SK-N-SH (cell line): ENCODE data around the gene CDK6. TPM values are rescaled to one million over a fixed set of nuclear protein-coding genes. Genes with fewer than 3 reads are reported as not detected.

Experiments used
- CTCF ChIA-PET: fragments of 300-600, 350-600 bp; formaldehyde crosslinking; extraction: SDS; loops from one replicate; lab custom pipeline; 2021; lab: Yijun Ruan, JAX
- POLR2A ChIA-PET: fragments of 350-600 bp; sonication (Branson Sonifier 250); formaldehyde crosslinking; extraction: SDS; loops from one replicate; lab custom pipeline; 2020; ENCODE audit warnings: antibody characterized with exemption, inconsistent platforms; lab: Yijun Ruan, JAX
- DNase-seq: peaks from one replicate; pipeline ENCODE4 v3.0.0; 2012
- H2AFZ ChIP-seq: fragments of 200-600 bp; sonication (generic); 2 replicates; pipeline ENCODE4 v1.8.1; 2016; ENCODE audit warnings: antibody characterized with exemption, mild to moderate bottlenecking, low read depth
- H3F3A ChIP-seq: fragments of 200-600 bp; sonication (generic); replicated peaks from 2 replicates; pipeline ENCODE3; 2016; ENCODE audit warnings: antibody characterized with exemption, mild to moderate bottlenecking; ENCODE audit not compliant: insufficient read depth
- H3K27ac ChIP-seq, 2 experiments: fragments of 200-500 bp in 1 of 2; fragments of 200-600 bp in 1 of 2; sonication (Bioruptor generic) in 1 of 2; sonication (generic), shearing (Covaris generic) in 1 of 2; 2 replicates each; pipeline versions ENCODE4 v1.5.1 to v1.6.1; 2014 to 2016; ENCODE audit warnings: low read depth in 2 of 2, inconsistent platforms in 1 of 2, low read length in 1 of 2, mild to moderate bottlenecking in 1 of 2, mixed read lengths in 1 of 2
- H3K27me3 ChIP-seq: fragments of 200-600 bp; sonication (generic), shearing (Covaris generic); 2 replicates; pipeline ENCODE4 v1.6.1; 2016; ENCODE audit warnings: mixed run types; ENCODE audit not compliant: insufficient read depth
- H3K36me3 ChIP-seq, 2 experiments: fragments of 200-500 bp in 1 of 2; fragments of 200-600 bp in 1 of 2; sonication (Bioruptor generic) in 1 of 2; sonication (generic) in 1 of 2; replicated peaks in 1 of 2; 2 replicates each; pipeline versions ENCODE3 to v1.5.1; 2014 to 2016; ENCODE audit warnings: low read length in 1 of 2, mild to moderate bottlenecking in 1 of 2; ENCODE audit not compliant: insufficient read depth in 2 of 2, control insufficient read depth in 1 of 2
- H3K4me1 ChIP-seq, 2 experiments: fragments of 200-500 bp in 1 of 2; fragments of 200-600 bp in 1 of 2; sonication (Bioruptor generic) in 1 of 2; sonication (generic), shearing (Covaris generic) in 1 of 2; 2 replicates each; pipeline versions ENCODE4 v1.5.1 to v1.6.1; 2014 to 2016; ENCODE audit warnings: low read depth in 1 of 2, low read length in 1 of 2, mixed run types in 1 of 2; ENCODE audit not compliant: insufficient read depth in 2 of 2, control insufficient read depth in 1 of 2
- H3K4me2 ChIP-seq: fragments of 200-600 bp; sonication (generic), shearing (Covaris generic); 2 replicates; pipeline ENCODE4 v1.6.1; 2017; ENCODE audit warnings: mixed run types
- H3K4me3 ChIP-seq, 2 experiments: fragments of 200-500 bp in 1 of 2; fragments of 200-600 bp in 1 of 2; sonication (Bioruptor generic) in 1 of 2; sonication (generic), shearing (Covaris generic) in 1 of 2; 2 replicates each; pipeline versions ENCODE4 v1.5.1 to v1.8.1; 2014 to 2016; ENCODE audit warnings: low read depth in 2 of 2, inconsistent platforms in 1 of 2, low read length in 1 of 2, mild to moderate bottlenecking in 1 of 2, mixed read lengths in 1 of 2, moderate library complexity in 1 of 2
- H3K79me2 ChIP-seq: fragments of 200-600 bp; sonication (generic); 2 replicates; pipeline ENCODE4 v1.8.1; 2017; ENCODE audit warnings: mild to moderate bottlenecking; ENCODE audit not compliant: insufficient read depth
- H3K9ac ChIP-seq: fragments of 200-600 bp; sonication (generic); 2 replicates; pipeline ENCODE4 v1.6.1; 2017; ENCODE audit warnings: mixed run types
- H3K9me2 ChIP-seq: fragments of 200-600 bp; sonication (generic); 2 replicates; pipeline ENCODE4 v1.6.1; 2017; ENCODE audit warnings: mixed run types
- H3K9me3 ChIP-seq: fragments of 200-600 bp; sonication (generic); 2 replicates; pipeline ENCODE4 v1.6.1; 2017; ENCODE audit warnings: mixed run types, mild to moderate bottlenecking, moderate library complexity
- H4K20me1 ChIP-seq: fragments of 200-600 bp; sonication (generic); 2 replicates; pipeline ENCODE4 v1.6.1; 2017; ENCODE audit warnings: mild to moderate bottlenecking, mixed run types; ENCODE audit not compliant: insufficient read depth
- CHD2 ChIP-seq: fragments of 150-350 bp; IDR thresholded peaks from 2 replicates; pipeline ENCODE4 v1.6.1; 2018; ENCODE audit warnings: low read length; ENCODE audit not compliant: partially characterized antibody
- ELF1 ChIP-seq: IDR thresholded peaks from 2 replicates; pipeline ENCODE4 v1.4.0; 2012
- FOSL2 ChIP-seq: IDR thresholded peaks from 2 replicates; pipeline ENCODE4 v1.4.0; 2012; ENCODE audit warnings: low read depth, mild to moderate bottlenecking, moderate library complexity, borderline replicate concordance
- FOXJ3 ChIP-seq: sonication (generic); formaldehyde crosslinking; IDR thresholded peaks from 2 replicates; pipeline ENCODE4 v1.5.1; 2020; ENCODE audit warnings: mild to moderate bottlenecking, missing genetic modification reagents
- FOXM1 ChIP-seq: IDR thresholded peaks from 2 replicates; pipeline ENCODE4 v1.4.0; 2012; ENCODE audit warnings: low read depth, mild to moderate bottlenecking
- GABPA ChIP-seq: IDR thresholded peaks from 2 replicates; pipeline ENCODE4 v1.4.0; 2012; ENCODE audit warnings: low read depth, mild to moderate bottlenecking
- GATA2 ChIP-seq: sonication (generic); formaldehyde crosslinking; IDR thresholded peaks from 2 replicates; pipeline ENCODE4 v1.5.0; 2020; ENCODE audit warnings: mild to moderate bottlenecking, missing genetic modification reagents
- IRF3 ChIP-seq: fragments of 150-350 bp; IDR thresholded peaks from 2 replicates; pipeline ENCODE4 v1.6.1; 2016; ENCODE audit warnings: mild to moderate bottlenecking, low read depth, low read length
- MXI1 ChIP-seq: IDR thresholded peaks from 2 replicates; pipeline ENCODE4 v1.6.1; 2012; ENCODE audit warnings: mild to moderate bottlenecking, low read depth, low read length, improper control_type of control experiment
- NFIC ChIP-seq: IDR thresholded peaks from 2 replicates; pipeline ENCODE4 v1.4.0; 2012; ENCODE audit warnings: borderline replicate concordance
- NRF1 ChIP-seq: IDR thresholded peaks from 2 replicates; pipeline ENCODE4 v1.6.1; 2012; ENCODE audit warnings: low read depth, mild to moderate bottlenecking, low read length
- PBX3 ChIP-seq: IDR thresholded peaks from 2 replicates; pipeline ENCODE4; 2012
- RAD21 ChIP-seq: IDR thresholded peaks from 2 replicates; pipeline ENCODE4 v1.6.1; 2012; ENCODE audit warnings: mild to moderate bottlenecking, low read length
- RFX5 ChIP-seq: IDR thresholded peaks from 2 replicates; pipeline ENCODE4 v1.6.1; 2012; ENCODE audit warnings: mild to moderate bottlenecking, improper control_type of control experiment, low read length
- RXRA ChIP-seq: IDR thresholded peaks from 2 replicates; pipeline ENCODE4 v1.4.0; 2012; ENCODE audit warnings: low read depth, mild to moderate bottlenecking, borderline replicate concordance
- SIN3A ChIP-seq: IDR thresholded peaks from 2 replicates; pipeline ENCODE4 v1.6.1; 2012; ENCODE audit warnings: low read depth, mild to moderate bottlenecking, low read length, moderate library complexity, borderline replicate concordance
- SMC3 ChIP-seq: IDR thresholded peaks from 2 replicates; pipeline ENCODE4 v1.6.1; 2012; ENCODE audit warnings: low read depth, low read length, improper control_type of control experiment
- TCF12 ChIP-seq: IDR thresholded peaks from 2 replicates; pipeline ENCODE4 v1.4.0; 2012
- USF1 ChIP-seq: IDR thresholded peaks from 2 replicates; pipeline ENCODE4 v1.4.0; 2012; ENCODE audit warnings: low read depth, borderline replicate concordance
- WGBS: methylation state at CpG from one replicate; pipeline ENCODE4 v1.1.6; 2017; ENCODE audit warnings: low lambda C conversion rate; 5-methylcytosine and 5-hydroxymethylcytosine counted together
- polyA plus RNA-seq, 3 experiments: library from polyadenylated mRNA; depleted of rRNA; stranded (reverse); fragments of >200 nt; gene quantifications; 2 replicates each; pipeline ENCODE4 v1.2.3, GENCODE V29; 2012
- TF ChIP-seq, protein P1 (sequence below): fragments of 150-350 bp; IDR thresholded peaks from 2 replicates; pipeline ENCODE4 v1.6.1; 2017; ENCODE audit warnings: antibody characterized with exemption, low read length, low read depth, borderline replicate concordance
- TF ChIP-seq, protein P2 (sequence below): fragments of 200-600 bp; sonication (generic); IDR thresholded peaks from 2 replicates; pipeline ENCODE4 v1.6.1; 2017; ENCODE audit warnings: antibody characterized with exemption, mild to moderate bottlenecking, moderate library complexity

The CDK6 gene
- polyA plus RNA-seq, 1 of the 3 experiments (the other 2 are of a cell fraction), result 30.3 TPM

DNA sequence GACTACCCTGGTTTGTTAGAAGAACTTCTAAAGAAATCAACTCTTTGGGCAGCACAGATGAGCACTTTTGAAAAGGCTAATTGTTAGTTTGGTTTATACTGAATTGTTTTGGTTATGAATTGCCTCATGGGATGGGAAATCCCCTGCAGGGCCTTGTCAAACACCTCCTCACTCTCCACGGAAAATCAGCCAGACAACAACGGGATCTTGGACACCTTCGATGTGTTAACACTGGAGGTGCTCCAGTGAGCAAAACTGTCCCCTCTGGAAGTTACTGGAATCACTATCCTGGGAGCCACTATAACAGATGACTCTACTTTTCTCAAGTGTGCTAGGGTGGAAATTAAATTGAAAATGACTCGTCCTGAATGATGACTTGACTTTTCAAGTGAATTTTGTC lies 38.7 kb downstream of the CDK6 start:
- peak overlapping the region in 1 of 2 experiments; percentile 46; a peak in 3 of 4 replicates for H3K27ac ChIP-seq
- POLR2A ChIA-PET, result no interaction called here
- 85% methylated on average over 4 of the region's 4 CpGs for WGBS
- H3K9me2 ChIP-seq, result no peaks in the 10 kb centered on the region
- CTCF ChIA-PET, result interaction anchor here (1.0 kb wide), 1 partner anchor 8 kb away, joined by 4 read pairs; no protein-coding TSS in a partner anchor
- H3K4me1 ChIP-seq, result peaks cover 36 to 43% of the 10 kb centered on the region in 2 experiments
- no peak overlapping the region for H3K9ac ChIP-seq
- H4K20me1 ChIP-seq, result peaks cover 70% of the 10 kb centered on the region
- H3K79me2 ChIP-seq, result peaks cover 99% of the 10 kb centered on the region
- TF ChIP-seq SIN3A (0 out of 2 replicates have a peak, but pooled peaks have one; percentile 22), MXI1 (no peak)
- H3K9me3 ChIP-seq, result no peaks in the 10 kb centered on the region
- no peak for DNase-seq
- no peaks in the 10 kb centered on the region for H3K27me3 ChIP-seq
- H3K36me3 ChIP-seq, result peaks cover 15 to 17% of the 10 kb centered on the region in 2 experiments
- no peak overlapping the region for H3K4me2 ChIP-seq
- H3F3A ChIP-seq, result peaks cover 26% of the 10 kb centered on the region
- no peak overlapping the region for H2AFZ ChIP-seq
- no peak overlapping the region for H3K4me3 ChIP-seq

GRCh38 chr7:92797284-92797683 lies 39.1 kb downstream of the CDK6 start:
- WGBS, result 58% methylated on average over 1 of the region's 1 CpG
- H3K27ac ChIP-seq, result peak overlapping the region; percentile 46 to 58
- H3K36me3 ChIP-seq, result peaks cover 15 to 21% of the 10 kb centered on the region in 2 experiments
- H3K9me2 ChIP-seq, result no peaks in the 10 kb centered on the region
- ChIA-PET POLR2A (no interaction called here), CTCF (interaction anchor here (1.1 kb wide), 1 partner anchor 64 kb away, joined by 3 read pairs; no protein-coding TSS in a partner anchor)
- peaks cover 99% of the 10 kb centered on the region for H3K79me2 ChIP-seq
- no peaks in the 10 kb centered on the region for H3K9me3 ChIP-seq
- H3F3A ChIP-seq, result peaks cover 26% of the 10 kb centered on the region
- H3K27me3 ChIP-seq, result no peaks in the 10 kb centered on the region
- DNase-seq, result no peak
- peaks cover 36 to 43% of the 10 kb centered on the region in 2 experiments for H3K4me1 ChIP-seq
- no peak overlapping the region for H3K9ac ChIP-seq
- no peak overlapping the region; the same call in 1 of the 2 replicates for H3K4me2 ChIP-seq
- H2AFZ ChIP-seq, result no peak overlapping the region
- peaks cover 65% of the 10 kb centered on the region for H4K20me1 ChIP-seq
- H3K4me3 ChIP-seq, result no peak overlapping the region
- no peak for TF ChIP-seq USF1
- no peak for TF ChIP-seq IRF3
- TF ChIP-seq FOSL2, result 0 out of 2 replicates have a peak, but pooled peaks have one; percentile 4
- no peak for TF ChIP-seq RAD21
- TF ChIP-seq NRF1, result no peak
- no peak for TF ChIP-seq ELF1
- TF ChIP-seq PBX3, result peak; percentile 25; the same call in 1 of the 2 replicates
- 0 out of 2 replicates have a peak, but pooled peaks have one; percentile 8 for TF ChIP-seq SIN3A
- peak; percentile 49; the same call in 1 of the 2 replicates for TF ChIP-seq TCF12
- no peak for TF ChIP-seq MXI1
- no peak for TF ChIP-seq RXRA
- TF ChIP-seq, protein P1, sequence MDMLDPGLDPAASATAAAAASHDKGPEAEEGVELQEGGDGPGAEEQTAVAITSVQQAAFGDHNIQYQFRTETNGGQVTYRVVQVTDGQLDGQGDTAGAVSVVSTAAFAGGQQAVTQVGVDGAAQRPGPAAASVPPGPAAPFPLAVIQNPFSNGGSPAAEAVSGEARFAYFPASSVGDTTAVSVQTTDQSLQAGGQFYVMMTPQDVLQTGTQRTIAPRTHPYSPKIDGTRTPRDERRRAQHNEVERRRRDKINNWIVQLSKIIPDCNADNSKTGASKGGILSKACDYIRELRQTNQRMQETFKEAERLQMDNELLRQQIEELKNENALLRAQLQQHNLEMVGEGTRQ, result no peak
- 0 out of 2 replicates have a peak, but pooled peaks have one; percentile 49 for TF ChIP-seq NFIC
- no peak for TF ChIP-seq FOXM1
- TF ChIP-seq, protein P2, sequence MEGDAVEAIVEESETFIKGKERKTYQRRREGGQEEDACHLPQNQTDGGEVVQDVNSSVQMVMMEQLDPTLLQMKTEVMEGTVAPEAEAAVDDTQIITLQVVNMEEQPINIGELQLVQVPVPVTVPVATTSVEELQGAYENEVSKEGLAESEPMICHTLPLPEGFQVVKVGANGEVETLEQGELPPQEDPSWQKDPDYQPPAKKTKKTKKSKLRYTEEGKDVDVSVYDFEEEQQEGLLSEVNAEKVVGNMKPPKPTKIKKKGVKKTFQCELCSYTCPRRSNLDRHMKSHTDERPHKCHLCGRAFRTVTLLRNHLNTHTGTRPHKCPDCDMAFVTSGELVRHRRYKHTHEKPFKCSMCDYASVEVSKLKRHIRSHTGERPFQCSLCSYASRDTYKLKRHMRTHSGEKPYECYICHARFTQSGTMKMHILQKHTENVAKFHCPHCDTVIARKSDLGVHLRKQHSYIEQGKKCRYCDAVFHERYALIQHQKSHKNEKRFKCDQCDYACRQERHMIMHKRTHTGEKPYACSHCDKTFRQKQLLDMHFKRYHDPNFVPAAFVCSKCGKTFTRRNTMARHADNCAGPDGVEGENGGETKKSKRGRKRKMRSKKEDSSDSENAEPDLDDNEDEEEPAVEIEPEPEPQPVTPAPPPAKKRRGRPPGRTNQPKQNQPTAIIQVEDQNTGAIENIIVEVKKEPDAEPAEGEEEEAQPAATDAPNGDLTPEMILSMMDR, result no peak
- TF ChIP-seq FOXJ3, result no peak
- no peak for TF ChIP-seq SMC3
- TF ChIP-seq GATA2, result no peak
- no peak for TF ChIP-seq GABPA
- TF ChIP-seq CHD2, result no peak
- no peak for TF ChIP-seq RFX5
